GM23338 (cell line): Measurements from ENCODE around the gene APRT. TPM values are rescaled to one million over a fixed set of nuclear protein-coding genes. Genes with fewer than 3 reads are reported as not detected.
A peak's percentile ranks its signal among the peaks of the same experiment; 100 is the strongest.

Experiments
- ATAC-seq: fragments of 200-7000 bp; cut with Tn5 transposase; 3 replicates; pipeline ENCODE4 v1.9.1; 2020
- DNase-seq: peaks from one replicate; pipeline ENCODE4 v3.0.0-alpha.2; 2015; ENCODE audit warnings: low spot score
- H2AFZ ChIP-seq: fragments of 200-600 bp; sonication (generic); 2 replicates; pipeline ENCODE4 v1.8.0; 2016; ENCODE audit warnings: antibody characterized with exemption, mild to moderate bottlenecking, moderate library complexity
- H3F3A ChIP-seq: fragments of 200-600 bp; sonication (generic); replicated peaks from 2 replicates; pipeline ENCODE4 v1.8.0; 2017; ENCODE audit warnings: antibody characterized with exemption, mixed run types, low read depth
- H3K27ac ChIP-seq: fragments of 200-600 bp; sonication (generic); 2 replicates; pipeline ENCODE4 v1.6.1; 2016; ENCODE audit warnings: low read depth
- H3K27me3 ChIP-seq: fragments of 200-600 bp; sonication (generic); 2 replicates; pipeline ENCODE4 v1.8.0; 2016; ENCODE audit warnings: mild to moderate bottlenecking, mixed run types, moderate library complexity; ENCODE audit not compliant: insufficient read depth
- H3K36me3 ChIP-seq: fragments of 200-600 bp; sonication (generic); 2 replicates; pipeline ENCODE4 v1.8.0; 2016; ENCODE audit warnings: mild to moderate bottlenecking; ENCODE audit not compliant: insufficient read depth
- H3K4me1 ChIP-seq: fragments of 200-600 bp; sonication (generic); 2 replicates; pipeline ENCODE4 v1.8.0; 2016; ENCODE audit warnings: mild to moderate bottlenecking, moderate library complexity; ENCODE audit not compliant: insufficient read depth
- H3K4me2 ChIP-seq: fragments of 200-600 bp; sonication (generic); 2 replicates; pipeline ENCODE4 v1.7.1; 2017; ENCODE audit warnings: mixed run types
- H3K4me3 ChIP-seq: fragments of 200-600 bp; sonication (generic); 2 replicates; pipeline ENCODE4 v1.6.1; 2016; ENCODE audit warnings: mixed run types
- H3K79me2 ChIP-seq: fragments of 200-600 bp; sonication (generic); replicated peaks from 2 replicates; pipeline ENCODE4 v1.8.0; 2017; ENCODE audit warnings: mild to moderate bottlenecking; ENCODE audit not compliant: insufficient read depth
- H3K9me2 ChIP-seq: fragments of 200-600 bp; sonication (generic); 2 replicates; pipeline ENCODE4 v1.8.0; 2017; ENCODE audit not compliant: insufficient read depth
- H4K20me1 ChIP-seq: fragments of 200-600 bp; sonication (generic); replicated peaks from 2 replicates; pipeline ENCODE4 v1.8.0; 2017; ENCODE audit warnings: mild to moderate bottlenecking; ENCODE audit not compliant: insufficient read depth
- H3K27ac Mint-ChIP-seq: 2 replicates; pipeline ENCODE4 v1.8.0; 2020; ENCODE audit warnings: inconsistent platforms, mild to moderate bottlenecking, moderate library complexity, mixed read lengths
- H3K27me3 Mint-ChIP-seq: 3 replicates; pipeline ENCODE4 v1.8.0; 2022; ENCODE audit warnings: low read depth, mild to moderate bottlenecking, moderate library complexity, mixed read lengths, inconsistent platforms; ENCODE audit not compliant: insufficient read depth, poor library complexity
- H3K36me3 Mint-ChIP-seq: 3 replicates; pipeline ENCODE4 v1.8.0; 2021; ENCODE audit warnings: low read depth, mild to moderate bottlenecking, inconsistent platforms, moderate library complexity, mixed read lengths
- H3K4me1 Mint-ChIP-seq: 3 replicates; pipeline ENCODE4 v1.8.0; 2020; ENCODE audit warnings: mild to moderate bottlenecking, inconsistent platforms, mixed read lengths
- H3K4me3 Mint-ChIP-seq: 3 replicates; pipeline ENCODE4 v1.8.0; 2021; ENCODE audit warnings: moderate library complexity, mild to moderate bottlenecking, inconsistent platforms, mixed read lengths
- H3K9me3 Mint-ChIP-seq: 3 replicates; pipeline ENCODE4 v1.8.0; 2020; ENCODE audit warnings: moderate library complexity, mild to moderate bottlenecking, inconsistent platforms, mixed read lengths
- CTCF ChIP-seq, 2 experiments: fragments of 200-600 bp in 1 of 2; sonication (generic) in 1 of 2; conservative IDR thresholded peaks; 2 replicates each; pipeline versions ENCODE4 v1.5.1 to v1.6.1; 2016 to 2017; ENCODE audit warnings: antibody characterized with exemption in 2 of 2, low read depth in 2 of 2, mild to moderate bottlenecking in 2 of 2, moderate library complexity in 1 of 2
- ETS1 ChIP-seq: IDR thresholded peaks from 2 replicates; pipeline ENCODE4 v1.6.1; 2016; ENCODE audit warnings: antibody characterized with exemption
- NANOG ChIP-seq: IDR thresholded peaks from 2 replicates; pipeline ENCODE4 v1.6.1; 2016; ENCODE audit warnings: antibody characterized with exemption, borderline replicate concordance
- POLR2AphosphoS5 ChIP-seq: IDR thresholded peaks from 2 replicates; pipeline ENCODE4 v1.6.1; 2016; ENCODE audit warnings: antibody characterized with exemption, low read depth
- REST ChIP-seq: IDR thresholded peaks from one replicate; pipeline ENCODE4 v1.6.1; 2018; ENCODE audit warnings: antibody characterized with exemption; ENCODE audit not compliant: unreplicated experiment
- STAT1 ChIP-seq: IDR thresholded peaks from one replicate; pipeline ENCODE4 v1.6.1; 2016; ENCODE audit warnings: antibody characterized with exemption; ENCODE audit not compliant: unreplicated experiment
- ZNF114 ChIP-seq: fragments of 250-450 bp; sonication (Bioruptor Pico); IDR thresholded peaks from 2 replicates; pipeline ENCODE4 v1.5.0; 2020; ENCODE audit warnings: mild to moderate bottlenecking, moderate library complexity
- ZNF331 ChIP-seq: fragments of 250-450 bp; sonication (Bioruptor Pico); IDR thresholded peaks from 2 replicates; pipeline ENCODE4 v1.5.0; 2020; ENCODE audit warnings: low read depth, mild to moderate bottlenecking, moderate library complexity
- ZNF462 ChIP-seq: fragments of 250-450 bp; sonication (Bioruptor Pico); IDR thresholded peaks from 2 replicates; pipeline ENCODE4 v1.5.0; 2020; ENCODE audit warnings: mild to moderate bottlenecking, moderate library complexity
- polyA plus RNA-seq: library from polyadenylated mRNA; unstranded; fragments of >200 nt; fragmentation: Nextera tagmentation; extraction: Ambion mirVana; gene quantifications from 2 replicates; pipeline ENCODE4 v1.2.1, GENCODE V29; 2016
- total RNA-seq: library from RNA; depleted of rRNA; stranded (reverse); fragments of >200 nt; shearing (Covaris generic); gene quantifications from 2 replicates; pipeline ENCODE4 v1.2.3, GENCODE V29; 2014

APRT gene
- total and polyA plus RNA-seq, 2 experiments from 2014 or later, result 250 to 522 TPM

- peaks cover 12% of the 10 kb centered on the region for H3K9me3 Mint-ChIP-seq
- Histone ChIP-seq H3K27me3 (no peaks in the 10 kb centered on the region), H3K9me2 (no peaks in the 10 kb centered on the region), H3K36me3 (no peaks in the 10 kb centered on the region), H3K4me3 (no peak overlapping the region), H4K20me1 (peaks cover 7% of the 10 kb centered on the region; the same call in 1 of the 2 replicates), H3K79me2 (peaks cover 18% of the 10 kb centered on the region), H3F3A (0 out of 2 replicates have a peak, but pooled peaks cover 3% of the 10 kb centered on the region), H2AFZ (no peak overlapping the region), H3K4me1 (no peaks in the 10 kb centered on the region; the same call in 1 of the 2 replicates), H3K27ac (no peak overlapping the region), H3K4me2 (no peak overlapping the region)
- no peak for ATAC-seq
- no peak for DNase-seq
- TF ChIP-seq NANOG (no peak), ZNF462 (CRISPR knock-in tag) (no peak), STAT1 (no peak), ETS1 (no peak), CTCF (conservative IDR thresholded peaks at IDR 0.05; ENCODE audit: low read depth in 2 of 2) (no peak), POLR2AphosphoS5 (no peak), ZNF331 (CRISPR knock-in tag) (no peak), ZNF114 (CRISPR knock-in tag) (no peak), REST (no peak)
- no peak overlapping the region for H3K27ac Mint-ChIP-seq
- H3K4me1 Mint-ChIP-seq, result peaks cover 21% of the 10 kb centered on the region
- peaks cover 10% of the 10 kb centered on the region for H3K27me3 Mint-ChIP-seq
- peaks cover 39% of the 10 kb centered on the region for H3K36me3 Mint-ChIP-seq
- H3K4me3 Mint-ChIP-seq, result peak overlapping the region; percentile 44; the same call in 1 of the 3 replicates
Observed at GRCh38 chr16:88854306-88855111, 42.8 kb upstream of the APRT start.
